H9 (cell line): ENCODE results near the gene NUP155. TPM values are rescaled to one million over a fixed set of nuclear protein-coding genes. Genes with fewer than 3 reads are reported as not detected.
A peak's percentile ranks its signal among the peaks of the same experiment; 100 is the strongest.
"Not testable (repeated sequence)": the region's sequence is repeated elsewhere in the genome, so short reads cannot be mapped to it uniquely, and the experiment has no call there.

Experiments used
- DNase-seq: peaks from one replicate; pipeline ENCODE4 v3.0.0-alpha.2; 2017
- H2AFZ ChIP-seq: one replicate; pipeline ENCODE4 v1.6.1; 2013; ENCODE audit warnings: mild to moderate bottlenecking, low read length, control low read depth, moderate library complexity
- H2AK5ac ChIP-seq: 2 replicates; pipeline ENCODE4 v1.6.1; 2013; ENCODE audit warnings: low read length, control low read depth, mixed read lengths; ENCODE audit not compliant: insufficient read length
- H2BK120ac ChIP-seq: one replicate; pipeline ENCODE4 v1.6.1; 2013; ENCODE audit warnings: low read depth, mild to moderate bottlenecking, low read length, control low read depth, inconsistent platforms; ENCODE audit not compliant: poor library complexity, severe bottlenecking
- H2BK12ac ChIP-seq: 2 replicates; pipeline ENCODE4 v1.6.1; 2013; ENCODE audit warnings: low read length, control low read depth, mixed read lengths, low read depth; ENCODE audit not compliant: insufficient read length
- H2BK15ac ChIP-seq: 2 replicates; pipeline ENCODE4 v1.6.1; 2013; ENCODE audit warnings: low read depth, low read length, control low read depth
- H2BK20ac ChIP-seq: one replicate; pipeline ENCODE4 v1.6.1; 2013; ENCODE audit warnings: low read depth, mild to moderate bottlenecking, low read length, control low read depth, inconsistent platforms; ENCODE audit not compliant: poor library complexity, severe bottlenecking
- H2BK5ac ChIP-seq: 2 replicates; pipeline ENCODE4 v1.6.1; 2013; ENCODE audit warnings: low read length, control low read depth, mixed read lengths; ENCODE audit not compliant: insufficient read length
- H3K14ac ChIP-seq: 2 replicates; pipeline ENCODE4 v1.6.1; 2013; ENCODE audit warnings: low read length, control low read depth; ENCODE audit not compliant: insufficient read depth
- H3K18ac ChIP-seq: 2 replicates; pipeline ENCODE4 v1.6.1; 2013; ENCODE audit warnings: low read depth, mild to moderate bottlenecking, mixed read lengths, low read length, control low read depth; ENCODE audit not compliant: insufficient read length
- H3K23ac ChIP-seq: 2 replicates; pipeline ENCODE4 v1.6.1; 2013; ENCODE audit warnings: low read length, control low read depth, mixed read lengths, low read depth; ENCODE audit not compliant: insufficient read length
- H3K23me2 ChIP-seq: 2 replicates; pipeline ENCODE4 v1.6.1; 2013; ENCODE audit warnings: low read depth, mild to moderate bottlenecking, mixed read lengths, low read length, control low read depth; ENCODE audit not compliant: insufficient read length, poor library complexity, severe bottlenecking
- H3K27ac ChIP-seq: 2 replicates; pipeline ENCODE4 v1.5.1; 2013; ENCODE audit warnings: low read length, control low read depth, mixed read lengths, low read depth; ENCODE audit not compliant: insufficient read length
- H3K27me3 ChIP-seq: 2 replicates; pipeline ENCODE4 v1.6.1; 2013; ENCODE audit warnings: low read length, control low read depth, inconsistent platforms; ENCODE audit not compliant: insufficient read depth
- H3K4ac ChIP-seq: 2 replicates; pipeline ENCODE4 v1.6.1; 2013; ENCODE audit warnings: low read depth, mild to moderate bottlenecking, control low read depth, inconsistent platforms, low read length, moderate library complexity
- H3K4me1 ChIP-seq: 2 replicates; pipeline ENCODE4 v1.6.1; 2013; ENCODE audit warnings: low read length, control low read depth, inconsistent platforms; ENCODE audit not compliant: insufficient read depth
- H3K4me2 ChIP-seq: 2 replicates; pipeline ENCODE4 v1.6.1; 2013; ENCODE audit warnings: low read length, control low read depth, mixed read lengths; ENCODE audit not compliant: insufficient read length, insufficient read depth
- H3K56ac ChIP-seq: 2 replicates; pipeline ENCODE4 v1.6.1; 2013; ENCODE audit warnings: low read depth, mild to moderate bottlenecking, mixed read lengths, low read length, control low read depth; ENCODE audit not compliant: insufficient read length
- H3K79me1 ChIP-seq: 2 replicates; pipeline ENCODE4 v1.6.1; 2013; ENCODE audit warnings: low read depth, mild to moderate bottlenecking, moderate library complexity, low read length, control low read depth, inconsistent platforms; ENCODE audit not compliant: insufficient read depth, poor library complexity, severe bottlenecking
- H3K79me2 ChIP-seq: 2 replicates; pipeline ENCODE4 v1.6.1; 2013; ENCODE audit warnings: low read length, control low read depth, inconsistent platforms; ENCODE audit not compliant: insufficient read depth
- H3K9ac ChIP-seq: 2 replicates; pipeline ENCODE4 v1.6.1; 2013; ENCODE audit warnings: low read length, control low read depth, mixed read lengths; ENCODE audit not compliant: insufficient read length; ENCODE audit errors: extremely low read depth
- H3K9me3 ChIP-seq: one replicate; pipeline ENCODE4 v1.6.1; 2013; ENCODE audit warnings: low read depth, low read length, inconsistent platforms; ENCODE audit not compliant: control insufficient read depth
- H3T11ph ChIP-seq: one replicate; pipeline ENCODE4 v1.6.1; 2013; ENCODE audit warnings: mild to moderate bottlenecking, low read length, control low read depth, inconsistent platforms
- H4K20me1 ChIP-seq: one replicate; pipeline ENCODE4 v1.6.1; 2013; ENCODE audit not compliant: control insufficient read depth, insufficient read length, insufficient read depth
- H4K5ac ChIP-seq: 2 replicates; pipeline ENCODE4 v1.6.1; 2013; ENCODE audit warnings: low read depth, mild to moderate bottlenecking, mixed read lengths, low read length, control low read depth; ENCODE audit not compliant: insufficient read length
- H4K8ac ChIP-seq: replicated peaks from 2 replicates; pipeline ENCODE4 v1.6.1; 2013; ENCODE audit warnings: low read length, control low read depth, mixed read lengths, low read depth; ENCODE audit not compliant: insufficient read length
- H4K91ac ChIP-seq: 2 replicates; pipeline ENCODE4 v1.6.1; 2013; ENCODE audit warnings: low read depth, mild to moderate bottlenecking, moderate library complexity, mixed read lengths, low read length, control low read depth; ENCODE audit not compliant: insufficient read length
- H3K27ac Mint-ChIP-seq, 3 experiments: 2 replicates in 2 of 3; 3 replicates in 1 of 3; pipeline ENCODE4 v1.8.0; 2020 to 2021; ENCODE audit warnings: mixed read lengths in 3 of 3, mild to moderate bottlenecking in 1 of 3, moderate library complexity in 1 of 3
- H3K27me3 Mint-ChIP-seq: 2 replicates; pipeline ENCODE4 v1.8.0; 2021; ENCODE audit warnings: low read depth, mild to moderate bottlenecking, moderate library complexity, mixed read lengths
- H3K36me3 Mint-ChIP-seq, 3 experiments: 2 replicates in 2 of 3; 3 replicates in 1 of 3; pipeline ENCODE4 v1.8.0; 2020 to 2021; ENCODE audit warnings: low read depth in 3 of 3, mixed read lengths in 3 of 3; ENCODE audit not compliant: insufficient read depth in 1 of 3
- H3K4me1 Mint-ChIP-seq, 2 experiments: 2 replicates each; pipeline ENCODE4 v1.8.0; 2020; ENCODE audit warnings: mixed read lengths in 2 of 2
- H3K4me3 Mint-ChIP-seq, 2 experiments: 2 replicates in 1 of 2; 3 replicates in 1 of 2; pipeline ENCODE4 v1.8.0; 2020 to 2021; ENCODE audit warnings: mild to moderate bottlenecking in 2 of 2, mixed read lengths in 2 of 2, moderate library complexity in 1 of 2
- H3K9me3 Mint-ChIP-seq, 2 experiments: 2 replicates in 1 of 2; 3 replicates in 1 of 2; pipeline ENCODE4 v1.8.0; 2020; ENCODE audit warnings: mild to moderate bottlenecking in 2 of 2, mixed read lengths in 2 of 2, moderate library complexity in 1 of 2
- WGBS: extraction: QIAGEN DNeasy Blood & Tissue Kit; methylation state at CpG from one replicate; pipeline ENCODE4 v1.1.7; 2013; ENCODE audit warnings: missing lambda C conversion rate, low lambda C conversion rate, mixed read lengths; ENCODE audit not compliant: insufficient read length; ENCODE audit errors: extremely low coverage; 5-methylcytosine and 5-hydroxymethylcytosine counted together
- total RNA-seq: library from RNA; stranded (reverse); gene quantifications from 2 replicates; pipeline ENCODE4 v1.2.1, GENCODE V29; 2021
- TF ChIP-seq, protein P1 (sequence below): fragments of 200-600 bp; sonication (generic); conservative IDR thresholded peaks from 3 replicates; pipeline ENCODE4 v1.8.0; 2021; ENCODE audit warnings: antibody characterized with exemption, mild to moderate bottlenecking

Gene NUP155
- total RNA-seq, 1 experiment from 2014 or later: 82.4 TPM

DNA sequence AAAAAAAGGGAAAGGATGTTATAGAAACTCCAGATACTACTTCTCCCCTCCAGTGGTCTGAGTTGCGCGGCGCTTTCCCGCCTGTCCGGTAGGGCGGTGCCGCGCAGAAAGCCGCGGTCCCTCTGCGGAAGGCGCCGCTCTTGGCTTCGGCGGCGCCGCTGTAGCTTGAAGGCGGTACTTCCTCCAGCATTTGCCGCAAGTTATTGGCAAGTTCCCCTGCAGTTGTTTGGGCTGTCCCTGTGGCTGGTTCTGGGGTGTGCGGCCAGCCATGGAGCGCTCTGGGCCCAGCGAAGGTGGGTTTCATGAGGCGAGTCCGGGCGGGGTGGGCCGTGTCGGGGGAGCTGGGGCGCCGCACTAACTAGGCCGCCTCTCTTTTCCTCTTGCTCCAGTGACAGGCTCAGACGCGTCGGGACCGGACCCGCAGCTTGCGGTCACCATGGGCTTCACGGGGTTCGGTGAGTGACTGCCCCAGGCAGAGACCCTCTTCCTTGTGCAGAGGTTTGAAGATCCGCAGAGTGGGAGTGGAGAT, 8.3 kb upstream of the NUP155 start, which contains the start of gene WDR70:
TSS of gene WDR70 (plus strand) at position 219 of the 529 bp plus-strand sequence. CDS start at position 269, 50 bp downstream.
- not testable (repeated sequence) for H3K4me1 Mint-ChIP-seq, H3K27me3 Mint-ChIP-seq, H3K23ac ChIP-seq, H3K4ac ChIP-seq, H3K18ac ChIP-seq, H3K79me2 ChIP-seq, H3K79me1 ChIP-seq, H4K8ac ChIP-seq, H2BK15ac ChIP-seq, H3K27ac ChIP-seq, H2BK120ac ChIP-seq, H3K9me3 ChIP-seq, H4K5ac ChIP-seq, H2AFZ ChIP-seq, H2BK12ac ChIP-seq, H3K4me1 ChIP-seq, H4K91ac ChIP-seq, H3K23me2 ChIP-seq, H2AK5ac ChIP-seq, H3K27me3 ChIP-seq, H3K9me3 Mint-ChIP-seq, H3T11ph ChIP-seq, H2BK5ac ChIP-seq, H3K56ac ChIP-seq, H4K20me1 ChIP-seq, H2BK20ac ChIP-seq, H3K14ac ChIP-seq
- H3K27ac Mint-ChIP-seq: peak within 1 kb of the TSS in 2 of 3 experiments; percentile 66 to 94; a peak in 3 of 7 replicates
- WGBS: no CpG with 5 or more reads among the region's 39 CpGs
- Histone ChIP-seq H3K4me2 (peak within 1 kb of the TSS; percentile 78), H3K9ac (peak within 1 kb of the TSS; percentile 51)
- H3K4me3 Mint-ChIP-seq: peak within 1 kb of the TSS; percentile 92 to 97
- TF ChIP-seq, protein P1, sequence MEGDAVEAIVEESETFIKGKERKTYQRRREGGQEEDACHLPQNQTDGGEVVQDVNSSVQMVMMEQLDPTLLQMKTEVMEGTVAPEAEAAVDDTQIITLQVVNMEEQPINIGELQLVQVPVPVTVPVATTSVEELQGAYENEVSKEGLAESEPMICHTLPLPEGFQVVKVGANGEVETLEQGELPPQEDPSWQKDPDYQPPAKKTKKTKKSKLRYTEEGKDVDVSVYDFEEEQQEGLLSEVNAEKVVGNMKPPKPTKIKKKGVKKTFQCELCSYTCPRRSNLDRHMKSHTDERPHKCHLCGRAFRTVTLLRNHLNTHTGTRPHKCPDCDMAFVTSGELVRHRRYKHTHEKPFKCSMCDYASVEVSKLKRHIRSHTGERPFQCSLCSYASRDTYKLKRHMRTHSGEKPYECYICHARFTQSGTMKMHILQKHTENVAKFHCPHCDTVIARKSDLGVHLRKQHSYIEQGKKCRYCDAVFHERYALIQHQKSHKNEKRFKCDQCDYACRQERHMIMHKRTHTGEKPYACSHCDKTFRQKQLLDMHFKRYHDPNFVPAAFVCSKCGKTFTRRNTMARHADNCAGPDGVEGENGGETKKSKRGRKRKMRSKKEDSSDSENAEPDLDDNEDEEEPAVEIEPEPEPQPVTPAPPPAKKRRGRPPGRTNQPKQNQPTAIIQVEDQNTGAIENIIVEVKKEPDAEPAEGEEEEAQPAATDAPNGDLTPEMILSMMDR: peak; percentile 71
- DNase-seq: peak; percentile 88
- H3K36me3 Mint-ChIP-seq: peaks cover 5 to 14% (median 14%) of the 10 kb centered on the region in 3 experiments; a peak in 6 of 7 replicates

DNA sequence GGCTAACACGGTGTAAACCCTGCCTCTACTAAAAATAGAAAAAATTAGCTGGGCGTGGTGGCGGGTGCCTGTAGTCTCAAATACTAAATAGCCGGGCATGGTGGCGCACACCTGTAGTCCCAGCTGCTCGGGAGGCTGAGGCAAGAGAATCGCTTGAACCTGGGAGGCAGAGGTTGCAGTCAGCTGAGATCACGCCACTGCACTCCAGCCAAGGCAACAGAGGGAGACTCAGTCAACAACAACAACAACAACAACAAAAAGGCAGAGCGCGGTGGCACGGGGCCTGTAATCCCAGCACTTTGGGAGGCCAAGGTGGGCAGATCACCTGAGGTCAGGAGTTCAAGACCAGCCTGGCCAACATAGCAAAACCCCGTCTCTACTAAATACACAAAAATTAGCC, 7.2 kb upstream of the NUP155 start:
- WGBS: no CpG with 5 or more reads among the region's 12 CpGs
- H3K14ac ChIP-seq: not testable (repeated sequence)

More for the DNA sequence above, 7.2 kb upstream of the NUP155 start:
- H3K27me3 Mint-ChIP-seq, H3K27ac ChIP-seq, H4K91ac ChIP-seq, H2BK5ac ChIP-seq, H2BK20ac ChIP-seq, H3K9me3 Mint-ChIP-seq, H3K23ac ChIP-seq, H3K27ac Mint-ChIP-seq, H3K23me2 ChIP-seq, H2AK5ac ChIP-seq, H3K4me2 ChIP-seq, H3K4me1 Mint-ChIP-seq, H3K9me3 ChIP-seq, H3K27me3 ChIP-seq, H2BK12ac ChIP-seq, H3K79me2 ChIP-seq, H3K79me1 ChIP-seq, H3K18ac ChIP-seq, H2AFZ ChIP-seq, DNase-seq, H3K56ac ChIP-seq, H3K4ac ChIP-seq, H4K5ac ChIP-seq, H3K4me1 ChIP-seq, H3K36me3 Mint-ChIP-seq, H4K8ac ChIP-seq, H2BK120ac ChIP-seq, H2BK15ac ChIP-seq, H3T11ph ChIP-seq, H3K9ac ChIP-seq, H4K20me1 ChIP-seq: not testable (repeated sequence)
- H3K4me3 Mint-ChIP-seq: peak overlapping the region in 1 of 2 experiments; percentile 63; a peak in 3 of 5 replicates
